GM12878 (cell line): ENCODE measurements around the gene ZNF592. TPM values are rescaled to one million over a fixed set of nuclear protein-coding genes. Genes with fewer than 3 reads are reported as not detected.
"Not testable (repeated sequence)": the region's sequence is repeated elsewhere in the genome, so short reads cannot be mapped to it uniquely, and the experiment has no call there.

Source experiments
- ATAC-seq: fragments of 200-7000 bp; cut with Tn5 transposase; 3 replicates; pipeline ENCODE4 v1.9.1; 2020; ENCODE audit warnings: mild to moderate bottlenecking, moderate library complexity
- BruUV-seq: library from RNA; stranded (reverse); fragments of 400-500 nt; replicated peaks from 2 replicates; lab custom pipeline; 2021; lab: Mats Ljungman, UMichigan
- CTCF ChIA-PET: fragments of 300-600 bp; sonication (Branson Sonifier 250); formaldehyde crosslinking; extraction: SDS; loops from one replicate; lab custom pipeline; 2021; ENCODE audit warnings: inconsistent platforms; lab: Yijun Ruan, JAX
- POLR2A ChIA-PET: fragments of 350-600 bp; formaldehyde crosslinking; extraction: SDS; loops from one replicate; lab custom pipeline; 2021; ENCODE audit warnings: inconsistent platforms; lab: Charles Lee
- RAD21 ChIA-PET: fragments of 300-600 bp; sonication (Branson Sonifier 250); formaldehyde crosslinking; loops from one replicate; lab custom pipeline; 2023; ENCODE audit warnings: antibody characterized with exemption; ENCODE audit not compliant: unreplicated experiment; lab: Charles Lee
- SMC1A ChIA-PET: fragments of 300-600 bp; sonication (Branson Sonifier 250); formaldehyde crosslinking; loops from one replicate; lab custom pipeline; 2023; ENCODE audit not compliant: unreplicated experiment, uncharacterized antibody; lab: Charles Lee
- DNase-seq: peaks from one replicate; pipeline ENCODE4 v3.0.0-alpha.2; 2011; ENCODE audit warnings: low read depth, low spot score
- FAIRE-seq: peaks from 3 replicates; lab custom pipeline; 2011; peaks lifted over from hg19 to GRCh38; lab: Jason Lieb, UNC
- H2AFZ ChIP-seq: 2 replicates; pipeline ENCODE4 v1.6.0; 2011; ENCODE audit warnings: low read depth, low read length, control low read depth; ENCODE audit not compliant: control insufficient read depth
- H3K27ac ChIP-seq: 2 replicates; pipeline ENCODE4 v1.5.1; 2011; ENCODE audit warnings: control low read depth; ENCODE audit not compliant: control insufficient read depth, insufficient read depth
- H3K27me3 ChIP-seq, 2 experiments: replicated peaks in 1 of 2; 2 replicates each; pipeline versions ENCODE4 v1.6.0 to v1.6.1; 2011; ENCODE audit warnings: low read length in 1 of 2; ENCODE audit not compliant: control insufficient read depth in 2 of 2, insufficient read depth in 2 of 2
- H3K36me3 ChIP-seq, 2 experiments: 2 replicates each; pipeline ENCODE4 v1.5.1; 2011; ENCODE audit warnings: low read length in 1 of 2; ENCODE audit not compliant: control insufficient read depth in 2 of 2, insufficient read depth in 2 of 2
- H3K4me1 ChIP-seq: 2 replicates; pipeline ENCODE4 v1.6.1; 2011; ENCODE audit warnings: mild to moderate bottlenecking, low read length, moderate library complexity, mixed read lengths; ENCODE audit not compliant: control insufficient read depth, insufficient read depth
- H3K4me2 ChIP-seq: 2 replicates; pipeline ENCODE4 v1.6.0; 2011; ENCODE audit warnings: control low read depth; ENCODE audit not compliant: control insufficient read depth, insufficient read depth
- H3K4me3 ChIP-seq: fragments of 200-600 bp; sonication (generic); 2 replicates; pipeline ENCODE4 v1.5.1; 2016
- H3K79me2 ChIP-seq: 2 replicates; pipeline ENCODE4 v1.6.0; 2011; ENCODE audit warnings: low read length; ENCODE audit not compliant: control insufficient read depth, insufficient read depth
- H3K9ac ChIP-seq: 2 replicates; pipeline ENCODE4 v1.8.0; 2011; ENCODE audit warnings: low read length, control low read depth, mixed read lengths; ENCODE audit not compliant: control insufficient read depth, insufficient read depth
- H3K9me3 ChIP-seq: replicated peaks from 3 replicates; pipeline ENCODE4 v1.5.1; 2011; ENCODE audit warnings: mild to moderate bottlenecking, low read length; ENCODE audit not compliant: control insufficient read depth, insufficient read depth
- H4K20me1 ChIP-seq: 2 replicates; pipeline ENCODE4 v1.6.0; 2011; ENCODE audit not compliant: control insufficient read depth, insufficient read depth
- RAD21 ChIP-seq: IDR thresholded peaks from 2 replicates; pipeline ENCODE4 v1.6.1; 2011; ENCODE audit warnings: mild to moderate bottlenecking, low read depth, low read length, moderate library complexity; ENCODE audit not compliant: insufficient read depth
- SMC3 ChIP-seq: IDR thresholded peaks from 2 replicates; pipeline ENCODE4 v1.6.1; 2011; ENCODE audit warnings: low read length, improper control_type of control experiment, borderline replicate concordance
- WGBS: methylation state at CpG from one replicate; pipeline ENCODE4 v1.1.6; 2016; ENCODE audit warnings: low lambda C conversion rate; ENCODE audit not compliant: insufficient replicate concordance, insufficient coverage; ENCODE audit errors: missing lambda C conversion rate; 5-methylcytosine and 5-hydroxymethylcytosine counted together
- in situ Hi-C: fragments of 300-500 bp; cut with MboI; formaldehyde crosslinking; loops from 9 replicates; pipeline ENCODE4 v1.14.3; 2018; ENCODE audit warnings: mixed read lengths
- intact Hi-C: fragments of 100-400 bp; cut with micrococcal nuclease; formaldehyde crosslinking; loops from one replicate; pipeline ENCODE4 v1.14.2; 2022; ENCODE audit not compliant: unreplicated experiment
- polyA plus RNA-seq, 11 experiments: library from polyadenylated mRNA; depleted of rRNA in 4 of 11; unstranded in 6 of 11; stranded (reverse) in 5 of 11; fragments of >200 nt; fragmentation: Nextera tagmentation in 4 of 11; fragmentation: Illumina TruSeq in 1 of 11; extraction: Ambion mirVana in 4 of 11; extraction: Trizol in 1 of 11; gene quantifications; 1 replicate in 1 of 11; 2 replicates in 10 of 11; pipeline versions ENCODE4 v1.2.1 to v1.2.3, GENCODE V29; 2011 to 2016; ENCODE audit warnings: inconsistent platforms in 2 of 11, missing spikeins in 2 of 11, low read depth in 1 of 11
- total RNA-seq, 4 experiments: library from RNA; depleted of rRNA in 3 of 4; stranded (reverse); fragments of >200 nt in 3 of 4; fragmentation: Illumina TruSeq in 1 of 4; extraction: Trizol in 1 of 4; gene quantifications; 2 replicates each; pipeline versions ENCODE4 v1.2.1 to v1.2.3, GENCODE V29; 2013 to 2021
- TF ChIP-seq, protein P1 (sequence below), 3 experiments: IDR thresholded peaks in 2 of 3; conservative IDR thresholded peaks in 1 of 3; 2 replicates each; pipeline ENCODE4 v1.5.1; 2011; ENCODE audit warnings: low read depth in 3 of 3, low read length in 3 of 3, mild to moderate bottlenecking in 3 of 3, control low read depth in 2 of 3, moderate library complexity in 2 of 3, inconsistent platforms in 1 of 3, mixed read lengths in 1 of 3; ENCODE audit not compliant: control insufficient read depth in 2 of 3, insufficient read depth in 1 of 3; ENCODE audit errors: extremely low read depth in 1 of 3

The ZNF592 gene
- total and polyA plus RNA-seq, 10 of the 15 experiments (the other 5 are each of a cell fraction or from before 2014, with no cell fraction given), result 0.95 to 23.7 (median 8.6) TPM

DNA sequence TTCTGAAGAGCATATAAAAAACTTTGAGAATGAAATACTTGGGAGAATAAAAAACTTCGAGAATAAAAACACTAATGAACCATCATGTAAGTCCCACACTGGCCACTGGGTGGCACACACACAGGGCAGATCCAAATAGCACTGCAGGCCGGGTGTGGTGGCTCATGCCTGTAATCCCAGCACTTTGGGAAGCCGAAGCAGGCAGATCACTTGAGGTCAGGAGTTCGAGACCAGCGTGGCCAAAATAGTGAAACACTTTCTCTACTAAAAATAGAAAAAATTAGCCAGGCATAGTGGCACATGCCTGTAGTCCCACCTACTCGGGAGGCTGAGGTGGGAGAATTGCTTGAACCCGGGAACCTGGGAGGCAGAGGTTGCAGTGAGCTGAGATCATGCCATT lies 97.2 kb downstream of the ZNF592 start:
- FAIRE-seq, result peak; percentile 62
- DNase-seq, in situ Hi-C loops, POLR2A ChIA-PET, H3K27me3 ChIP-seq, H3K79me2 ChIP-seq, H3K4me3 ChIP-seq, H3K27ac ChIP-seq, H3K4me1 ChIP-seq, H3K36me3 ChIP-seq, H3K9me3 ChIP-seq, H4K20me1 ChIP-seq, H3K4me2 ChIP-seq, H3K9ac ChIP-seq, BruUV-seq, H2AFZ ChIP-seq: not testable (repeated sequence)
- RAD21 ChIA-PET, result interaction anchor here (0.8 to 1.4 kb wide), 3 partner anchors 11 to 258 kb away, joined by 3 read pairs; no protein-coding TSS in a partner anchor
- SMC1A ChIA-PET, result interaction anchor here (0.9 to 1.5 kb wide), 5 partner anchors 11 to 95 kb away, joined by 3 to 4 read pairs (median 3); no protein-coding TSS in a partner anchor
- 29% methylated on average over 7 of the region's 7 CpGs for WGBS
- peak; percentile 70 for ATAC-seq
- CTCF ChIA-PET, result interaction anchor here (0.7 to 3.0 kb wide), 12 partner anchors 8 to 275 kb away, joined by 3 to 26 read pairs (median 4); no protein-coding TSS in a partner anchor
- TF ChIP-seq, protein P1, sequence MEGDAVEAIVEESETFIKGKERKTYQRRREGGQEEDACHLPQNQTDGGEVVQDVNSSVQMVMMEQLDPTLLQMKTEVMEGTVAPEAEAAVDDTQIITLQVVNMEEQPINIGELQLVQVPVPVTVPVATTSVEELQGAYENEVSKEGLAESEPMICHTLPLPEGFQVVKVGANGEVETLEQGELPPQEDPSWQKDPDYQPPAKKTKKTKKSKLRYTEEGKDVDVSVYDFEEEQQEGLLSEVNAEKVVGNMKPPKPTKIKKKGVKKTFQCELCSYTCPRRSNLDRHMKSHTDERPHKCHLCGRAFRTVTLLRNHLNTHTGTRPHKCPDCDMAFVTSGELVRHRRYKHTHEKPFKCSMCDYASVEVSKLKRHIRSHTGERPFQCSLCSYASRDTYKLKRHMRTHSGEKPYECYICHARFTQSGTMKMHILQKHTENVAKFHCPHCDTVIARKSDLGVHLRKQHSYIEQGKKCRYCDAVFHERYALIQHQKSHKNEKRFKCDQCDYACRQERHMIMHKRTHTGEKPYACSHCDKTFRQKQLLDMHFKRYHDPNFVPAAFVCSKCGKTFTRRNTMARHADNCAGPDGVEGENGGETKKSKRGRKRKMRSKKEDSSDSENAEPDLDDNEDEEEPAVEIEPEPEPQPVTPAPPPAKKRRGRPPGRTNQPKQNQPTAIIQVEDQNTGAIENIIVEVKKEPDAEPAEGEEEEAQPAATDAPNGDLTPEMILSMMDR (IDR thresholded peaks at IDR 0.05 in 2 of 3, conservative IDR thresholded peaks at IDR 0.05 in 1 of 3; ENCODE audit: control insufficient read depth in 2 of 3, extremely low read depth in 1 of 3, insufficient read depth in 1 of 3, low read depth in 3 of 3, low read length in 3 of 3), result peak; percentile 54 to 62 (median 56)
- TF ChIP-seq SMC3 (peak; percentile 57; the same call in 1 of the 2 replicates), RAD21 (peak; percentile 52)
- intact Hi-C loops, result loop anchor here (5.0 to 10.0 kb wide), 2 partner anchors 82 to 199 kb away; no protein-coding TSS in a partner anchor
